ENCODE measurements around the gene SYT13.

- TF ChIP-seq EZH2phosphoT487 (IDR thresholded peaks at IDR 0.05; ENCODE audit: low read depth) (no peak), CTCF (IDR thresholded peaks at IDR 0.05; ENCODE audit: low read depth, low read length) (no peak)
Observed at GRCh38 chr11:45223496-45223895, 62.6 kb downstream of the SYT13 start.

All from OCI-LY3 (cell line).